Ovary (tissue), 3 donors: ENCODE results near the gene KXD1.

ENCODE experiments used
- EP300 ChIP-seq: sonication (generic); formaldehyde crosslinking; IDR thresholded peaks from one replicate; pipeline ENCODE4 v1.6.1; 2017; ENCODE audit warnings: antibody characterized with exemption
- POLR2A ChIP-seq: fragments of 450-650 bp; IDR thresholded peaks from one replicate; pipeline ENCODE4 v1.6.1; 2017; ENCODE audit warnings: antibody characterized with exemption, mild to moderate bottlenecking, moderate library complexity
- TF ChIP-seq, protein P1 (sequence below), 3 donors: fragments of 450-650 bp in 2 of 3; fragments of 200-600 bp in 1 of 3; IDR thresholded peaks; one replicate each; pipeline versions ENCODE4 v1.5.1 to v1.8.0; 2016 to 2022; ENCODE audit warnings: antibody characterized with exemption in 3 of 3, mild to moderate bottlenecking in 1 of 3
- donor health status: DM: no; HTN: no; CAD: no.

DNA sequence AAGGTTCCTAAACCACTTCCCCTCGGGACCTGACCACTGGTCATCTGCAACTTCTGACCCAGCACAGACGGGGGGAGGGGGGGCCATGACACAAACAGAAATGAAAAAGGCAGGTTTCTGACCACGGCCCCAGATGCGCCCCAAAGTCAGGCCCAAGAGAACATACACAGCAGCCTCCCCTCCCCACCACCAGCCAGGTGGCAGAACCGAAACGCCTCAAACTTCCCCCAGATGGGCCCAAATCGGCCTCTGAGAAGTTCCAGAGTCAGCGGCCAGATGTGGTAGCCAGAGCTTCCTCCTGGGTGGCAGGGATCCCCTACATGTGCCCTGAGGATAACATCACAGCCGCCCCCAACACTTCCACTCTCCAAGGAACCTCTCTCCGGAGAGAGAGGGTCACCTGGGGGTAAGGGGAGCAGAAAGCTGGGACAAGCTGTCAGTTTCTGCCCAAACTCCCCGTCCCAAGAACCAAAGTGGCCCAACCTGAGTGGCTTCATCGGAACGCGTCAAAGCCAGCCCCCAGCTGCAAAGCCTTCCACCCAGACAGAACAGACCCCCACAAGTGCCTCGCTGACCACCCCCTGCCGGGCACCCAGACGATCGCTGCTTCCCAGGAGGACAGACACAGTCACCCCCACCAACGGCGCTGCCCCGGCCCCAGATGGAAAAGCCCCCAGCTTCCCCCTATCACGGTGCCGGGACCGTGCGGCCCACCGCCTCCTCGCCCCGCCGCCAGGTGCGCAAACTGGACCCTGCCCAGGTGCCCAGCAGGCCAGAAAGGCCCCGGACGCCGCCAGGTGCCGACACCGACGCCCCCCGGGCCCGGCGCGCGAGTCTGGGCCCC is 36.6 kb upstream of the KXD1 start:
- TF ChIP-seq, protein P1, sequence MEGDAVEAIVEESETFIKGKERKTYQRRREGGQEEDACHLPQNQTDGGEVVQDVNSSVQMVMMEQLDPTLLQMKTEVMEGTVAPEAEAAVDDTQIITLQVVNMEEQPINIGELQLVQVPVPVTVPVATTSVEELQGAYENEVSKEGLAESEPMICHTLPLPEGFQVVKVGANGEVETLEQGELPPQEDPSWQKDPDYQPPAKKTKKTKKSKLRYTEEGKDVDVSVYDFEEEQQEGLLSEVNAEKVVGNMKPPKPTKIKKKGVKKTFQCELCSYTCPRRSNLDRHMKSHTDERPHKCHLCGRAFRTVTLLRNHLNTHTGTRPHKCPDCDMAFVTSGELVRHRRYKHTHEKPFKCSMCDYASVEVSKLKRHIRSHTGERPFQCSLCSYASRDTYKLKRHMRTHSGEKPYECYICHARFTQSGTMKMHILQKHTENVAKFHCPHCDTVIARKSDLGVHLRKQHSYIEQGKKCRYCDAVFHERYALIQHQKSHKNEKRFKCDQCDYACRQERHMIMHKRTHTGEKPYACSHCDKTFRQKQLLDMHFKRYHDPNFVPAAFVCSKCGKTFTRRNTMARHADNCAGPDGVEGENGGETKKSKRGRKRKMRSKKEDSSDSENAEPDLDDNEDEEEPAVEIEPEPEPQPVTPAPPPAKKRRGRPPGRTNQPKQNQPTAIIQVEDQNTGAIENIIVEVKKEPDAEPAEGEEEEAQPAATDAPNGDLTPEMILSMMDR (IDR thresholded peaks at IDR 0.05) = no peak
- TF ChIP-seq POLR2A (peak; percentile 16), EP300 (no peak)
